ENCODE data around the gene ATG16L2.
"Not testable (repeated sequence)": the region's sequence is repeated elsewhere in the genome, so short reads cannot be mapped to it uniquely, and the experiment has no call there.

Gene ATG16L2

DNA sequence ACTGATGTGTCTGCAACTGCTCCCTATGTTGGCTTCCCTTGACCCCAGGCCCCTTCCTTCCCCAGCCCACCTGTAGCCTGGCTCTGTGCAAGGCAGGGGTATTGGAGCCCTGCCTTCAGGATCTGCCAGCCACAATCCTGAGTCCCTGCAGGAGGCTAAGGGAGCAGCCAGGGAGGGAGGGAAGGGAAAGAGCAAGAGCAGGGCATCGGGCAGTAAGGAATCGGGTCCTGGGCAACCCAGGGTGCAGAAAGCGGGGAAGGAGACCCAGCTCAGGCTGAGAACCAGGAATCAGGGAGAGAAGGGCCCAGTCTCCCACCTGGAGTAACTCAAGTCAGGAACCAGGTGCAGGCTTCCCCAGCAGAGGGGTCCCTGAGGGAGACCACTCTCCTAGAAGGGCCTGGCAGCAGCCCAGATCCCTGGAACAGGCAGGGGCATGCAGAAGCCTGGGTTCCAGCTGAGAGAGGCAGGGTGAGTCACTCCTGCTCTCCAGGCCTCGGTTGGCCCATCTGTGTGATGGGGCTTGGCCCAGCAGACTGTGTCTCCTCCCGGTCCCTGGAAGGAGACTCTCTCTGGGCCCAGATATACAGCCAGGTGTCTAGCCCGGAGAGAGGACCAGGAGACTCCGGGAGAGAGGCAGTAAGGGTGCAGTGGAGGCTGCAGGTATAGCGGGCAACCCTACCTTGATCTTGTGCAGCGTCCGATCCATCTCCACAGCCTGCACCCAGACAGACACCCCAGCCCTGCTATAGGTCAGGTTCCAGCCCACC lies 33.7 kb upstream of the ATG16L2 start:
- DNase-seq (ENCODE audit: low spot score): no peak

DNA sequence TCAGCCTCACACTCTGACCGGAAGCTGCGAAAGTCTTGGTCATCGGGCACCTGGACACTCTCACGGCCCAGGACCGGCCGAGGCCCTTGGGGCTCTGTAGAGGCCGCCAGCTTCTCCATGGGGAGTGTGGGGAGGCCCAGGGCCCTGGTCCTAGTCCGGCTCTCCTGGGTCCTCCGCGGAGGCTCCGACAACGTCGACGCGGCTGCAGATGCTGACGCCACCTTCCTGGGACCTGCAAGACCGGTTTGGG lies 33.2 kb upstream of the ATG16L2 start:
- peak; percentile 68 for DNase-seq (ENCODE audit: low spot score)

DNA sequence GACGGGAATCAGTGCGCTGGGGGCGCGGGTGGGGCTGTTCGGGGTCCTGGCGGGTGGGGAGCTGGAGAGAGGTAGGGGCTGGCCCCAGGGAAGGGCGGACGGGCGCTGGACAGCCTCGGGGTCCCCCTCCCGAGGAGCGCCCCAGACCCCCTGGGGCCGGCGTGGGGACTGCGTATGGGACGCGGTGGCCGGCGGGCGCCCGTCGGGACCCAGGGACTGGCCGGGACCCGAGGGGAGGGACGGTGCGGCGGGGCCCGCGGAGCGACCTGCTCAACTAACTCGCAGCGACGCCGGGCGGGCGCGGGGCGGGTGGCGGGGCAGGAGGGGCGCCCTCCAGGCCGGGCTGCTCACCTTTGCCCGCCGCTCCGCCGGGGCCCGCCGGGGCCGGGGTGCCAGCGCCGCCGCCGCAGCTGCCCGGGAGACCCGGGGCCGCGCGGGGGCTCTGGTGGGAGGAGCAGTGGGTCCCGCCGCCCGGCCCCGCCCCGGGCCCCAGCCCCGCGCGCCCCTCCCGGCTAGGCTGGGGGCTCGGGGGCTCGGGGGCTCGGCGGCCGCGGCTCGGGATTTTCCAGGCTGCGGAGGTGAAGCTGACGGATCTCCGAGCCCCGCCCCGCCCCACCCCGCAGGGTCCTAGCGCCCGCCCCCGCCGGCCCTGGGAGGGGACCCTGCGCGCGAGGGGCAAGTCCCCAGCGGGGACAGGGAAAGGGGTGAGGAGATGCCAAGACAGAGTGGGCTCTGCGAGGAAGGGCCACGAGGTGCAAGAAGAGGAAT lies 32.7 kb upstream of the ATG16L2 start:
- DNase-seq (ENCODE audit: low spot score): peak; percentile 91

GRCh38 chr11:72782081-72782920 lies 31.9 kb upstream of the ATG16L2 start:
- DNase-seq (ENCODE audit: low spot score): peak; percentile 79

- DNase-seq (ENCODE audit: low spot score): no peak
These were observed 30.9 kb upstream of the ATG16L2 start for GRCh38 chr11:72783144-72783905.

GRCh38 chr11:72784662-72785061 lies 29.5 kb upstream of the ATG16L2 start:
- DNase-seq (ENCODE audit: low spot score): no peak

DNA sequence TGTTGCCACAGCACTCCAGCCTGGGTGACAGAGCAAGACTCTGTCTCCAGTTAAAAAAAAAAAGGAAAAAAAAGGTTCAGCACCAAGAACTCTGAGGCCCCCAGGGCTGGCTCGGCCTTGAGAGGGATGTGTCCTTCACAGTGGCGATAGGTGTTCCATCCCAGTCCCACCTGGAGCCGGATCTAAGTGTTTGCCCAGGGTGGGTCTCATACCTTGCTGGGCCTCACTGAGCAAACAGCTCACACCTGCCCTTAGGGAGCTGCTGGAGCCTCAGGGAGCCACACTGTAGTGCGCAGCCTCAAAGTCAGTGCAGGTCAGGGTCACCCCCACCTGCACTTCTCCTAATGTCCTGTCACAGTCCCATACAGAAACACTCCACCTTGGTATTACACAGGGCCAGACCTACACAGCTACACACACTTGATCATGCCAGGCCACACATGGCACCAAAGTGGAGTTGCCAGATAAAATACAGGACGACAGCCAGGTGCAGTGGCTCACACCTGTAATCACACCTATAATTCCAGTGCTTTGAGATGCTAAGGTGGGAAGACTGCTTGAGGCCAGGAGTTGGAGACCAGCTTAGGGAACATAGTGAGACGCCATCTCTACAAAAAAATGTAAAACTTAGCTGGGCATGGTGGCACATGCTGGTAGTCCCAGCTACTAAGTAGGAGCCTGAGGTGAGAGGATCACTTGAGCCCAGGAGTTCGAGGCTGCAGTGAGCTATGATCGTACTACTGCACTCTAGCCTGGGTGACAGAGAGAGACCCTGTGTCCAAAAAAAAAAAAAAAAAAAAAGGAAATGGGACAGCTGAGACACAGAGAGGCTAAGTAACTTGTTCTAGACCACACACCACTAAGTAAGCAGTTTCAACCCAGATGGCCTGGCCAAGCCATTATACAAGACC lies 27.7 kb upstream of the ATG16L2 start:
- DNase-seq (ENCODE audit: low spot score): no peak

DNA sequence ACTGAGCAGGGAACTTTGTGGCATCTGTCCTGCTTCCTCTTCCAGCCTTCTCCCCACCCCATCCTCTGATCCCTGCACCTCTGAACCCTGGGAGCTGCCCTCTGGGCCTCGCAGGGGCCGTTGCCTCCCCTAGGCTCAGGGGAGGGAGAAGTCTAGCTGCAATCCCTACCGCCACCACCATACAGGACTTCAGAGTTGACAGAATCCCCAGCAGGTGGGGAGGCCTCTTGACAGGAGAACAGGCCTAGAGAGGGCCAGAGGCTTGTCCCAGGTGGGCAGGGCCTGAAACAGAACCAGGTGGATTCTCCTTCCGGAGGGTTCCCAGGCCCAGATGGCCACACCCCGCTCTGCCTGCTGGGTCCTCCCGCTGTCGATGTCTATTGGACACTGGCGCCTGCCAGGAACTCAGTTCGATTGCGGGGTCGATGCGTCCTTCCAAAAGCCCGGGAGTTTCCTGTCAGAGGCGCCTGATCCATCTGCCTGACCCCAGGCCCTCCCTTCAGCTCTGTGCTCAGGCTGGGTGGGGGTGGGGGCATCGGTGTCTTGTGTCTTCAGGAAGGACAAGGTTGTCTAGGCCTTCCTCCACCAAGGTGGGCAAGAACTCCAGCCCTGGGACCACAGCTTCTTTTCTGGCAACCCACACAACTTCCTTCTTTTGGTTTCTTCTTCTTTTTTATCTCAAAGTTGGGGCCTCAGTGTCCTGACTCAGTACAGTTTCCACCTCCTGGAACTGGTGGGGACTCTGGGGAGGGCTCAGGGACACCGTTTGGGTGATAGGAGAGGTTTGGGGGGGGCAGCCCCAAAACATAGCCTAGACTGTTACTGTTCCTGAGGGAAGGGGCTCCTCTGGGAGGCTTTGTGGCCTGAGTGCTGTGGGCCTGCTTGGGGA lies 26.8 kb upstream of the ATG16L2 start:
- DNase-seq (ENCODE audit: low spot score): peak; percentile 73

DNA sequence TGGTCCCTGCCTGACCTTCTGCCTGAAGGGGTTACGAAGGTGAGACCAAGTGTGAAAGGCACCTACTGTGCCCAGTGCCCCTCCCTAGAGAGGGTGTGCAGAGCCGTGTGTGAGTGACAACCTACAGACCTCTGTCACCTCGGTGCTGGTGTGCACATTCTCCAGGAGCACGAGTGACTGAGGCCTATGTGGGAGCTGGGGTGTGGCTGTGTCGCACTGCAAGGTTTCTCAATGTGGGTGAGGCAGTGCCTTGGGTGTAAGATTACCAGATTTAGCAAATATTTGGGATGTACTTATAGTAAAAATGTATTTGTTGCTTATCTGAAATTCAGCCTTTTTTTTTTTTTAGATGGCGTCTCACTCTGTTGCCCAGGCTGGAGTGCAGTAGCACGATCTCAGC lies 26.0 kb upstream of the ATG16L2 start:
- DNase-seq (ENCODE audit: low spot score): no peak

GRCh38 chr11:72789493-72790131 lies 24.6 kb upstream of the ATG16L2 start:
- DNase-seq (ENCODE audit: low spot score): no peak

GRCh38 chr11:72791228-72791627 lies 23.0 kb upstream of the ATG16L2 start:
- not testable (repeated sequence) for DNase-seq (ENCODE audit: low spot score)

GRCh38 chr11:72792437-72793021 lies 21.7 kb upstream of the ATG16L2 start:
- no peak for DNase-seq (ENCODE audit: low spot score)

GRCh38 chr11:72793076-72793424 lies 21.2 kb upstream of the ATG16L2 start:
- no peak for DNase-seq (ENCODE audit: low spot score)

GRCh38 chr11:72793425-72794367 lies 20.5 kb upstream of the ATG16L2 start, which contains the start of gene STARD10:
STARD10 (minus strand) TSS chr11:72794047; CDS start chr11:72781181, 12,866 bp downstream.
- peak; percentile 97 for DNase-seq (ENCODE audit: low spot score)

GRCh38 chr11:72798361-72798760 lies 15.8 kb upstream of the ATG16L2 start:
- DNase-seq (ENCODE audit: low spot score): no peak

DNA sequence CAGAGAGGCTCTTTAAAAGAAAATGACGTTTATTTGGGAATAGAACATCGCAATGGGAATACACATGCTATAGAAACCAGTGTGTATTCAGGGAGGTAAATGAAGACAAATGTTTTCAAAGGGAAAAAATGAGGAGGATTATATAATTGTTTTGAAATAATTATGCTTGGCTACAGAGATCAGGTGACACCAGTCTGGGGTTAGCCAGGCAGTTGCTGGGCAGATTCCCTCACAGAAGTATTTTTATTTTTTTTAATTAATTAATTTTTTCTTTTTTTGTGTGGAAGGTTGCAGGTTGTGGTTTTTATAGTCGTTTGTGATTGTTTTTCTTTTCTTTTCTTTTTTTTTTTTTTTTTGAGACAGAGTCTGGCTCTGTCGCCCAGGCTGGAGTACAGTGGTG lies 14.8 kb upstream of the ATG16L2 start:
- no peak for DNase-seq (ENCODE audit: low spot score)

GRCh38 chr11:72802822-72803221 lies 11.4 kb upstream of the ATG16L2 start:
- DNase-seq (ENCODE audit: low spot score): no peak

- no peak for DNase-seq (ENCODE audit: low spot score)
These were observed 9.0 kb upstream of the ATG16L2 start for GRCh38 chr11:72805216-72805615.

All from iPS-NIHi11 (cell line).